ENCODE results near the gene KLK5.

KLK5 gene

GRCh38 chr19:50908336-50908735 lies 44.5 kb downstream of the KLK5 start:
- H3K27ac ChIP-seq: no peak overlapping the region
- H3K36me3 ChIP-seq (replicated peaks): no peaks in the 10 kb centered on the region
- no peak for TF ChIP-seq CTCF (IDR thresholded peaks at IDR 0.05; ENCODE audit: low read depth, low read length, missing control alignments)
- H3K27me3 ChIP-seq (replicated peaks): peaks cover 22% of the 10 kb centered on the region
- in situ Hi-C loops (cut with HindIII; ENCODE audit: low pct_ligation_motif_present, low sequenced_read_pairs): no loop called here
- no peak for DNase-seq
- H3K4me3 ChIP-seq (ENCODE audit: low read depth, low read length): no peak overlapping the region

- no peak for DNase-seq
- Histone ChIP-seq H3K4me3 (ENCODE audit: low read depth, low read length) (no peak overlapping the region), H3K27ac (no peak overlapping the region), H3K36me3 (replicated peaks) (no peaks in the 10 kb centered on the region), H3K27me3 (replicated peaks) (peaks cover 5% of the 10 kb centered on the region)
- peak; percentile 30 for TF ChIP-seq CTCF (IDR thresholded peaks at IDR 0.05; ENCODE audit: low read depth, low read length, missing control alignments)
- in situ Hi-C loops (cut with HindIII; ENCODE audit: low pct_ligation_motif_present, low sequenced_read_pairs): no loop called here
Measured at GRCh38 chr19:50906217-50906616, 46.6 kb downstream of the KLK5 start.

GRCh38 chr19:50902640-50903039 lies 50.2 kb downstream of the KLK5 start:
- no peak for DNase-seq
- Histone ChIP-seq H3K27me3 (replicated peaks) (no peaks in the 10 kb centered on the region), H3K27ac (no peak overlapping the region), H3K36me3 (replicated peaks) (no peaks in the 10 kb centered on the region), H3K4me3 (ENCODE audit: low read depth, low read length) (no peak overlapping the region)
- TF ChIP-seq CTCF (IDR thresholded peaks at IDR 0.05; ENCODE audit: low read depth, low read length, missing control alignments): no peak
- in situ Hi-C loops (cut with HindIII; ENCODE audit: low pct_ligation_motif_present, low sequenced_read_pairs): no loop called here

GRCh38 chr19:50899569-50899968 lies 53.3 kb downstream of the KLK5 start:
- no peaks in the 10 kb centered on the region for H3K36me3 ChIP-seq (replicated peaks)
- no peaks in the 10 kb centered on the region for H3K27me3 ChIP-seq (replicated peaks)
- H3K4me3 ChIP-seq (ENCODE audit: low read depth, low read length): no peak overlapping the region
- TF ChIP-seq CTCF (IDR thresholded peaks at IDR 0.05; ENCODE audit: low read depth, low read length, missing control alignments): no peak
- no peak for DNase-seq
- in situ Hi-C loops (cut with HindIII; ENCODE audit: low pct_ligation_motif_present, low sequenced_read_pairs): no loop called here
- no peak overlapping the region for H3K27ac ChIP-seq

- Histone ChIP-seq H3K27me3 (replicated peaks) (no peaks in the 10 kb centered on the region), H3K36me3 (replicated peaks) (no peaks in the 10 kb centered on the region), H3K27ac (no peak overlapping the region), H3K4me3 (ENCODE audit: low read depth, low read length) (no peak overlapping the region)
- no peak for TF ChIP-seq CTCF (IDR thresholded peaks at IDR 0.05; ENCODE audit: low read depth, low read length, missing control alignments)
- no peak for DNase-seq
- in situ Hi-C loops (cut with HindIII; ENCODE audit: low pct_ligation_motif_present, low sequenced_read_pairs): no loop called here
Measured at GRCh38 chr19:50898018-50898417, 54.8 kb downstream of the KLK5 start.

- H3K27ac ChIP-seq: no peak overlapping the region
- TF ChIP-seq CTCF (IDR thresholded peaks at IDR 0.05; ENCODE audit: low read depth, low read length, missing control alignments): no peak
- in situ Hi-C loops (cut with HindIII; ENCODE audit: low pct_ligation_motif_present, low sequenced_read_pairs): no loop called here
- no peaks in the 10 kb centered on the region for H3K36me3 ChIP-seq (replicated peaks)
- H3K27me3 ChIP-seq (replicated peaks): no peaks in the 10 kb centered on the region
- no peak overlapping the region for H3K4me3 ChIP-seq (ENCODE audit: low read depth, low read length)
- DNase-seq: no peak
Measured at GRCh38 chr19:50897612-50898011, 55.2 kb downstream of the KLK5 start.
